NK-92 (cell line): ENCODE results near the gene CHRNB2.
"Not testable (repeated sequence)": the region's sequence is repeated elsewhere in the genome, so short reads cannot be mapped to it uniquely, and the experiment has no call there.

Experiments used
- DNase-seq: peaks from one replicate; lab custom pipeline; 2025; ENCODE audit not compliant: unreplicated experiment; lab: John Stamatoyannopoulos, UW

CHRNB2 gene, protein sequence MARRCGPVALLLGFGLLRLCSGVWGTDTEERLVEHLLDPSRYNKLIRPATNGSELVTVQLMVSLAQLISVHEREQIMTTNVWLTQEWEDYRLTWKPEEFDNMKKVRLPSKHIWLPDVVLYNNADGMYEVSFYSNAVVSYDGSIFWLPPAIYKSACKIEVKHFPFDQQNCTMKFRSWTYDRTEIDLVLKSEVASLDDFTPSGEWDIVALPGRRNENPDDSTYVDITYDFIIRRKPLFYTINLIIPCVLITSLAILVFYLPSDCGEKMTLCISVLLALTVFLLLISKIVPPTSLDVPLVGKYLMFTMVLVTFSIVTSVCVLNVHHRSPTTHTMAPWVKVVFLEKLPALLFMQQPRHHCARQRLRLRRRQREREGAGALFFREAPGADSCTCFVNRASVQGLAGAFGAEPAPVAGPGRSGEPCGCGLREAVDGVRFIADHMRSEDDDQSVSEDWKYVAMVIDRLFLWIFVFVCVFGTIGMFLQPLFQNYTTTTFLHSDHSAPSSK

DNA sequence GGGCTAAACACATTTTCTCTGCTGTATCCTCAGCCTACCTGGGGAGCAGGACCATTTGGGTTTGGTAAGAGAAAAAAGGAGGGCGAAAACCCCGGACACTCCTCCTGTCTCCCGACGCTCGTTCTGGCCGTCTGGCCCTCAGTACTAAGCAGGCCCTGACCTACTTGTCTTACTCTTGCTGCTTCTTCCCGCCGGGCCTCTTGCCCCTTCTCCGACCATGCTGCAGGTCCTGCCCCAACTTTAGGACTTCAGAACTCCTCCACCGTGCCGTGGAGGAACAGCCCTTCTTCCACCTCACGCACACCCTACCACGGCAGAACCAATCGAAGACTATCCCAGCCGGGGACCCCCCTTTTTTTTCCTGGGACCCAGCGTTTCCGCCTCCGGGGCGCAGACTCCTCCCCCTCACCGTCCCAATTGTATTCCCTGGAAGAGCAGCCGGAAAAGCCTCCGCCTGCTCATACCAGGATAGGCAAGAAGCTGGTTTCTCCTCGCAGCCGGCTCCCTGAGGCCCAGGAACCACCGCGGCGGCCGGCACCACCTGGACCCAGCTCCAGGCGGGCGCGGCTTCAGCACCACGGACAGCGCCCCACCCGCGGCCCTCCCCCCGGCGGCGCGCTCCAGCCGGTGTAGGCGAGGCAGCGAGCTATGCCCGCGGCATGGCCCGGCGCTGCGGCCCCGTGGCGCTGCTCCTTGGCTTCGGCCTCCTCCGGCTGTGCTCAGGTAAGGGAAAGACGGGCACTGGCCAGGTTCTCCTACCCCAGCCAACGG lies at the start of gene CHRNB2:
Gene CHRNB2, plus strand, starts transcription at position 393 of the 771 bp plus-strand sequence. Its CDS starts 267 bp downstream, at position 660.
- DNase-seq, result no peak

- no peak for DNase-seq
Observed at GRCh38 chr1:154519591-154519991, 48.0 kb upstream of the CHRNB2 start.

GRCh38 chr1:154520333-154520732 lies 47.2 kb upstream of the CHRNB2 start:
- DNase-seq, result no peak

GRCh38 chr1:154521695-154522094 lies 45.9 kb upstream of the CHRNB2 start:
- no peak for DNase-seq

GRCh38 chr1:154524881-154525280 lies 42.7 kb upstream of the CHRNB2 start:
- DNase-seq, result no peak

DNA sequence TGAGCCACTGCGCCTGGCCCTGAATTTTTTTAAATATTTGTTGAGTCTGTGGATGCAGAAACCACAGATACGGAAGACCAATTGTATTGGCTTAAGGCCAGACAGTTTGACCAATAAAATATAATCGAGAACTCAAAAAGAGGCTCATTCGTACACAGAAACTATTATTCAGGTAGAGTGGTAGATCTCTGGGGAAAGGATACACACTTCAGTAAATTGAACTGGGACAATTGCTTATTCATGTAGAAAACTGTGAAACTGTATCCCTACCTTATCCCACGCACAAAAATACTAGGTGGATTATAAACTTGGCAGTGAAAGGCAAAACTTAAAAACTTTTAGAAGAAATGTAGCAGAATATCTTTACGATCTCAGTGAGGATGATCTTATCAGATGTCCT lies 40.4 kb upstream of the CHRNB2 start:
- no peak for DNase-seq

GRCh38 chr1:154529308-154529707 lies 38.3 kb upstream of the CHRNB2 start:
- no peak for DNase-seq

DNA sequence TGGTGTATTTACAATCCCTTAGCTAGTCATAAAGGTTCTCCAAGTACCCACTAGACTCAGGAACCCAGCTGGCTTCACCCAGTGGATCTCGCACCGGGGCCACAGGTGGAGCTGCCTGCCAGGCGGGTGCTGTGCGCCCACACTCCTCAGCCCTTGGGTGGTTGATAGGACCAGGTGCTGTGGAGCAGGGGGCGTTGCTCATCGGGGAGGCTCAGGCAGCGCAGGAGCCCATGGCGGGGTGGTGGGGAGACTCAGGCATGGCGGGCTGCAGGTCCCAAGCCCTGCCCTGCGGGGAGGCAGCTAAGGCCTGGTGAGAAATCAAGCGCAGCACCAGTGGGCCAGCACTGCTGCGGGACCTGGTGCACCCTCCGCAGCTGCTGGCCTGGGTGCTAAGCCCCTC lies 35.6 kb upstream of the CHRNB2 start:
- DNase-seq, result not testable (repeated sequence)

DNA sequence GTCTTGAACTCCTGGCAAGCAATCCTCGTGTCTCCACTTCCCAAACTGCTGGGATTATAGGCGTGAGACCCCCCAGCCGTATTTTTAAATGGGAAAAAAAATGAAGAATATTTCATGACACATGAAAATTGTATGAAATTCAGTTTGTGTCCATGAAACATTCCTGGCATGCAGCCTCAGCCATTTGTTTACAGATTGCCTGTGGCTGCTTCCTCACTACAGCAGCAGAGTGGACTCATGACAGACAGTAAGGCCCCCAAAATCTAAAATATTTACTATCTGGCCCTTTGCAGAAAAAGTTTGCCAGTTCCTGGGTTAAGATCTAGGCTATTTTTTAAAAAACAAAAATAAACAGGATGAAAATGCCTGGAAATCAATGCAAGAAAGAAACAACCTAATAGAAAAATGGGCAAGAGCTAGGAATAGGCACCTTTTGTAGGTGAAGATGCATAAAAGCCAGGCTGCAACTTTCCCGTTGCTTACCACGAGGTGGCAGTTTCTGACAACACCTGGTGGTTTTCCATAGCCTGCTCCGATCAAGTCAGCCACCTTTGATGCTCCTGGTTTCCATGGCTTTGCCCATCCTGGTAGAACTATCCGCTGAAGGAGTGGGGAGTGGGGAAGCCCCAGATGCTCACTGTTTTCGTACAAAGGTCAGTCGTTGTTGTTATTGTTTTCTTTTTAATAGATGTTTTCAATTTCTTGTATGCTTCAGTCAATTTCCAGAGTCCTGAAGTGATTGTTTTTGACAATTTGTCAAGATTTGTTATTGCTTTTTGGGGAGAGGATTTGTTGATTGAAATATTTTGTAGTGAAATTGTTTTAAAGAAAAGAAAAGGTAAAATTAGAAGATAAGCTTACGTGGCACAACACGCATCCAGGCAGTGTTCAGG lies 33.4 kb upstream of the CHRNB2 start:
- DNase-seq, result no peak

DNA sequence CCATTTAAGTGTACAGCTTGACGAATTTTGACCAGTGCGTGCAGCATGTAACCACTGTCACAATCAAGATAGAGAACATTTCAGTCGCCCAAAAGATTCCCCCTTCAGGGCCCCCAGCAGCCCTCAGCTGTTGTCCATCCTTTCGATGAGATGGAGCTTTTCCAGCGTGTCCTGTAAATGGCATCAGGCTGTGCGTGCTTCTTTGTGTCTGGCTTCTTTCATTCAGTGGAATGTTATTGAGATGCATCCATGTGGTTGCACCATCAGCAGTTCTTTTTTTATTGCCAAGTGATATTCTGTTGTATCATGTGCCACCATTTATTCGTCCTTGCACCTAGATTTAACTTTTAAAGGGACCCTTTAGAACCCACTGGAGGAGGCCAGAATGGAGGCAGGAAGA lies 31.0 kb upstream of the CHRNB2 start:
- no peak for DNase-seq

DNA sequence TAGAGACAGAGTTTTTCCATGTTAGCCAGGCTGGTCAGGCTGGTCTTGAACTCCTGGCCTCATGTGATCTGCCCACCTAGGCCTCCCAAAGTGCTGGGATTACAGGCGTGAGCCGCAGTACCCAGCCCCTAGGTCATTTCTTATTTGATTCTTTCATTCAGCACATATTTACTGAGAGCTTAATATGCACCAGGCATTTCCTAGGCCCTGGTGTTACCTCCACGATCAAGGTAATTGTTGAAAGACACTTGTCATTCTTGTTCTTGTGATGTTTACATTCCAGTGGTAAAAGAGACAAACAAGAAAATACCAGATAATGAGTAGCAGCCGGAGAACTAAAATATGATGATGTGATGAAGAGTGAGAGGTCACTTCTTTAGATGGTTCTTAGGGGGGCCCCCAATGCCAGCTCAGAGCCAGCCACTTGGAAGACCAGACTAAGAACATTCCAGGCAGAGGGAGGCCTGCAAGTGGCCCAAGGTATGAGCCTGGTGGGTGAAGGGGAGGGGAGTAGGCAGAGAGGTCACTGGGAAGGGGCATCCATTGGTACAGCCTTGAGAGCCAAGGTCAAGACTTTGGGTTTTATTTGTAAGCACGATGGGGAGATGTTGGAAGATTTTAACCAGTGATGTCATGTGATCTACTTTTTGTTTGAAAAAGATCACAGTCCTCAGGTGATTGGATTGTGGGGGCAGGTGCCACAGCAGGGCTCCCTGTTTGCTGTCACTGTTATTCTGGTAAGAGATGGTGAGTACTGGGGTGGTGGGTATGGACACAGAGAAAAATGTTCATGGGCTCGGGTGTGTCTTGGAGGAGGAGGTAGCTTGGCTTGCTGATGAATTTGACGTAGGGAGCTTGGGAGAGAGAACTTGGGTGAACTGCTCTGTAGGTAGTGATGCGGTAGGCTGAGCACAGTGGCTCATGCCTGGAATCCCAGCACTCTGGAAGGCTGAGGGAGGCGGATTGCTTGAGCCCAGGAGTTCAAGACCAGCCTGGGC lies 27.8 kb upstream of the CHRNB2 start:
- DNase-seq, result no peak

DNA sequence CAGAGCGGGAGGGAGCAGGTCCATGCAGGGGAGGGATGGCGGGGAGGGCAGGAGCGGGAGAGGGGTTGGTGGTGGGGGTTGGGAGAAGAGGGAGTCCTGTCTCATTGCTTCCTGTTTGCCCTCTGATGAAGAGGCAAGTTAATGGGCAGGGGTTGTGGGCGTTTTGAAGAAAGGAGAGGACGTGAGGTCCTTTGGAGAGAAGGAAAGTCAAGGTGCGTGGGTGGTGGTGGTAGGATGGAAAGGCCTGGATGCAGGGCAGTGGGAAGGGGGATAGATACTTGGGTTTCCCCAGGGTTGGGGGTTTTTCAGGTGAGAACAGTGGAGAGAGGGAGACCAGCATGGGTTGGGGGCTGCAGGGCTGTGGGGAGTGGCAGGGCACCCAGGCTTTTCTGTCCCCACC lies 26.3 kb upstream of the CHRNB2 start:
- no peak for DNase-seq

GRCh38 chr1:154546264-154547063 lies 21.1 kb upstream of the CHRNB2 start:
- DNase-seq, result no peak

DNA sequence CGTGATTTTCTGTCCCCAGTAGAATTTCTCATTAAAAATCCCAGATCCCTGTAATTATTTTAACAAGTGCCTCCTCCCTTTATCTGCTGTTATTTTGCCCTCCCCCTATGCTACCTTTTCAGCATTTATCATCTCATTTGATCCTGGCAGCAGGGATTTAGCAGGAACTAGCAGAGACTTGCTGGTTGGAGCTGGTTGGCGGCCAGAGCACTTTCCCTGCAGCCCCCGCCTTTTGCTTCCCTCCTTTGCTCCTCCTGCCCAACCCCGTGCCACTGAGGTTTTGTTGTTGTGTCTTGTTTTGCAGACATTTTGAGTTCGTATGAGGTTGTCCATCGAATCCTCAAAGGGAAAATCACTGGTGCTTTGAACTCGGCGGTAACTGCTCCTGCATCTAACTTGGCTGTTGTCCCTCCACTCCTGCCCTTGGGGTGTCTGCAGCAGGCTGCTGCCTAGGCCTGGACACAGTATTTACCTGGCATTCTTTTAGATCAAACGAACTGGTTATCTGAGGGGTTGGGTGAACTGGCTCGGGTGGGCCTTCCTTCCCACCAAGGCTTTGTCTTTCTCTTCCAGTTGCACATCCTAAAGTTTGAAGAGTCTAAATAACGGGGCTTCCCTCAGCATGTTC lies 20.4 kb upstream of the CHRNB2 start:
- no peak for DNase-seq

DNA sequence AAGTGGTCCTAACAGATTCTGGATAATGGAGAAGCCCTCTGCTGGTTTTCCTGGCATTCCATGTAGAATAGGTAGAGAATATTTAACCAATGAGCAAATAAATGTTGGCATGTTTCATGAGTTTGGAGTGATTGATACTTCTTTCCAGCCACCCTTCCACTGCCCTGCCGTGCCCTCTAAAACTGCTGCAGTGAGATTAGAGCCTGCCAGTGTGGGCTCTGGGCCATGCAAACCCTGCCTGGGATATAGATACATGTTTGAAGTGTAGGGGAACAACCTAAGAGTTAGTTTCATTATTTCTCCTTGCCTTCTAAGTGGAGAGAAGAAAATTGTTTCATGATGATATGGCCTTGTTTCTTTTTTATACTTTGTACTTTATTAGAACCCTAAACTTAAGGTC lies 19.6 kb upstream of the CHRNB2 start:
- DNase-seq, result no peak

DNA sequence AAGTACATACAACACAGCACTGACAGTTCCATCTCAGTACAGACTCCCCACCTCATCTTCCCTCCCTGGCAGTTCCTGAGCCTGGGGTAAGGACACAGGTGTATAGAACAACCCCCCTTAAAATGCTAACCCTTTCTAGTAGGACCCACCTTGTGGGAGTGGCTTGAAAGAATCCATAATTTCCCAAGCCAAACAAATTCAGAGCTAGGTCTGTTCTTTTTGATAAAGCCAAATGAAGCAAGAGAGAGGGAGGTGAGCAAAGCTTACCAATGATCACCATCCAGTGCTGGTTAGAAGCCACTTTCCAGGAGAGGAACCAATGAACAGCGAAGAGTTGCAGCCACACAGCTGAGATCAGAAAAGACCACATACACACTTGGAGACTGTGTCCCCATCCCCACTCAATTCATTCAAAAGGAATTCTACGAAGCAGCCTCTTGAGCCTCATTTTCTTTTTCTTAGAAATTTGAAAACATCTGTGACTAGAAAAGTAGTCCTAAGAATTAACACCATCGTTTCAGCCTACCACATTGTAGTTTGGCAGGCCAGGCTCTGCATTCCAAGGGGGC lies 18.3 kb upstream of the CHRNB2 start:
- no peak for DNase-seq

GRCh38 chr1:154550070-154550469 lies 17.5 kb upstream of the CHRNB2 start:
- no peak for DNase-seq

DNA sequence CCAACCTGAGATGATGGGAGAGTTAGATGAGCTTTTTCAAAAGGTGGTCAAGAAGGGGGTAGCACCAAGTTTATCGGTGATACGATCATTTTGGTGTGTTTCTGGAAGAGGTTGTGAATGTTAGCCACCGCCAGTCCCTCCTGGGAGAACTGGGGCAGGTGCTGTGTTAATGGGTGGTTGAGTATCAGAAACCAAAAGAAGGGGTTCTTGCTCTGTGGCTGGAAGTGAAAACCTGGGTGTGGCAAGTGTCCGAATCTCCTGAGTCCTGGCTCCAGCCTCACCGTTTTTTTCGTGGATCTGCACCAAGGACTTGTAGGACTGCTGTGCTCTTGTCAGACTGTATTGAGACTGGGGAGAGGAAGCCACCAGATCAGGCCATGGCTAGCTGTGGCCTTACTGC lies 16.9 kb upstream of the CHRNB2 start:
- no peak for DNase-seq
